Esophagus squamous epithelium (tissue), 5 donors: ENCODE measurements around the gene CELF4. TPM values are rescaled to one million over a fixed set of nuclear protein-coding genes. Genes with fewer than 3 reads are reported as not detected.

Experiments used
- DNase-seq: peaks from one replicate; lab custom pipeline; 2025; lab: John Stamatoyannopoulos, UW
- H3K27ac ChIP-seq, 4 donors: fragments of 200-600 bp; sonication (generic); one replicate each; pipeline ENCODE4 v1.5.1; 2016 to 2019; ENCODE audit warnings: mild to moderate bottlenecking in 1 of 4
- H3K27me3 ChIP-seq, 4 donors: fragments of 200-600 bp; sonication (generic); 1 replicate in 3 of 4; 2 replicates in 1 of 4; pipeline versions ENCODE4 v1.5.1 to v1.6.0; 2017 to 2021; ENCODE audit warnings: antibody characterized with exemption in 1 of 4
- H3K36me3 ChIP-seq, 3 donors: fragments of 200-600 bp; sonication (generic); one replicate each; pipeline ENCODE4 v1.5.1; 2016 to 2019
- H3K4me1 ChIP-seq, 3 donors: fragments of 200-600 bp; sonication (generic); one replicate each; pipeline ENCODE4 v1.5.1; 2017 to 2019
- H3K4me3 ChIP-seq, 4 donors: fragments of 200-600 bp; sonication (generic); 1 replicate in 3 of 4; 2 replicates in 1 of 4; pipeline ENCODE4 v1.5.1; 2016 to 2019; ENCODE audit warnings: mild to moderate bottlenecking in 2 of 4, moderate library complexity in 1 of 4
- H3K9me3 ChIP-seq, 3 donors: fragments of 200-600 bp; sonication (generic); one replicate each; pipeline ENCODE4 v1.5.1; 2016 to 2019
- CTCF ChIP-seq, 6 experiments: fragments of 450-650 bp in 4 of 6; fragments of 200-600 bp in 2 of 6; sonication (generic) in 2 of 6; IDR thresholded peaks; one replicate each; pipeline ENCODE4 v1.5.1; 2016 to 2019; ENCODE audit warnings: antibody characterized with exemption in 6 of 6, mild to moderate bottlenecking in 4 of 6, moderate library complexity in 4 of 6
- POLR2A ChIP-seq, 4 donors: fragments of 450-650 bp; IDR thresholded peaks; one replicate each; pipeline ENCODE4 v1.6.1; 2017; ENCODE audit warnings: antibody characterized with exemption in 4 of 4, mild to moderate bottlenecking in 4 of 4, moderate library complexity in 3 of 4
- WGBS, 2 donors: methylation state at CpG; one replicate each; pipeline ENCODE4 v1.1.5; 2018; 5-methylcytosine and 5-hydroxymethylcytosine counted together
- intact Hi-C: fragments of 100-400 bp; cut with DNase I; formaldehyde crosslinking; loops from one replicate; pipeline ENCODE4 v1.15.0; 2022
- total RNA-seq, 4 donors: library from RNA; depleted of rRNA; stranded (reverse); fragments of >200 nt; gene quantifications; one replicate each; pipeline ENCODE4 v1.1.0, GENCODE V29; 2016
- donor health status: DM: yes; HTN: yes; CAD: no.

The CELF4 gene
- total RNA-seq, 4 donors from 2014 or later: not detected

GRCh38 chr18:37524139-37524497, 41.5 kb downstream of the CELF4 start:
- 37 to 54% methylated on average over 10 of the region's 10 CpGs for WGBS, 2 donors
- intact Hi-C loops: no loop called here
- H3K27me3 ChIP-seq: peaks cover 0 to 80% (median 5%) of the 10 kb centered on the region in 4 donors
- peaks cover 0 to 9% (median 0%) of the 10 kb centered on the region in 3 donors for H3K4me1 ChIP-seq
- H3K27ac ChIP-seq: no peak overlapping the region
- TF ChIP-seq CTCF (IDR thresholded peaks at IDR 0.05) (no peak), POLR2A (IDR thresholded peaks at IDR 0.05) (no peak)
- H3K4me3 ChIP-seq: no peak overlapping the region
- H3K36me3 ChIP-seq: no peaks in the 10 kb centered on the region
- no peak for DNase-seq
- no peaks in the 10 kb centered on the region for H3K9me3 ChIP-seq

DNA sequence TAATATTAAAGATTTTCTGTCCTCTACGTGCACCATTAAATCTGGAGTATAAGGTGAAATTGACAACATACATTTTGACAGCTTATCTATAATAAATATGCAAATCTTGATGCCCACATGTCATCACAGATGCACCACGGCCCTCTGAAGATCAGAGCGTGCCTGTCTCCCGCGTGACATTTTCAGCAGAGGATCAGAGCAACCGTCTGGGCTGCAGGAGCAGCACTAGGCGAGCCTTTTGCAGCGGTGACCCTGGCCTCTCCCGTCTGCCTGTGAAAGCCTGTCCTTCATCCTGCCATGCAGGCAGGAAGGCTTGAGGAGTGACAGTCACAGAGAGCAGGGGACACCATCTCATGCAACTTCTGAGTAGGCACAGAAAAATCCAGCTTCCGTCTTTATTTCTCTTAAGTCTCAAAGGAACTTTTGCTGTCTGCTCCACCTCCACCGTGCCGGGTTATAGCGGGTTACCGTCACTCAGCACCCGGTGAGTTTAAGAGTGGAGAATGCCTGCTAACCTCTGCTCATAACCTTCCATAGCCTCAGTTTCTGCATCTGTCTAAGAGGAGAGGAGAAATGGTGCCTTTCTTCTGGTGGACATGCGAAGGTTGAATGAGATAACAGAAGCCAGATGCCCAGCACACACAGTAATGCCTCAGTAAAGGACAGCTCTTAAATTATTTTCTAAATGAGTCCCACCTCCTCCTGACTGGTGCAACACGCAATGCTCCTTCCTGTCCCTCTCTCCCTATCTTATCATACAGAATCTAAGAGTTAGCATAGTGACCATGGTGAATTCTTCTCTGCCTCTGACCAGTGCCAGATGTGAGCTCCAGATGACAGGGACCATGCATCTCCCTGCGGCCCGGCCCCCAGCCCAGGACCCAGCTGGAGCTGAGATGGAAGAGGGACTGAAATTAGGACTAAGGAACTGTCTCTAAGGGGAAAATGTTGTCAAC, 43.8 kb downstream of the CELF4 start:
- intact Hi-C loops: no loop called here
- 70 to 74% methylated on average over 12 to 16 of the region's 19 CpGs for WGBS, 2 donors
- Histone ChIP-seq H3K9me3 (no peaks in the 10 kb centered on the region), H3K4me1 (peaks cover 0 to 9% (median 0%) of the 10 kb centered on the region in 3 donors), H3K4me3 (no peak overlapping the region), H3K27ac (no peak overlapping the region), H3K27me3 (peaks cover 0 to 68% (median 5%) of the 10 kb centered on the region in 4 donors), H3K36me3 (no peaks in the 10 kb centered on the region)
- TF ChIP-seq POLR2A (IDR thresholded peaks at IDR 0.05): no peak
- TF ChIP-seq CTCF (IDR thresholded peaks at IDR 0.05): no peak
- no peak for DNase-seq

DNA sequence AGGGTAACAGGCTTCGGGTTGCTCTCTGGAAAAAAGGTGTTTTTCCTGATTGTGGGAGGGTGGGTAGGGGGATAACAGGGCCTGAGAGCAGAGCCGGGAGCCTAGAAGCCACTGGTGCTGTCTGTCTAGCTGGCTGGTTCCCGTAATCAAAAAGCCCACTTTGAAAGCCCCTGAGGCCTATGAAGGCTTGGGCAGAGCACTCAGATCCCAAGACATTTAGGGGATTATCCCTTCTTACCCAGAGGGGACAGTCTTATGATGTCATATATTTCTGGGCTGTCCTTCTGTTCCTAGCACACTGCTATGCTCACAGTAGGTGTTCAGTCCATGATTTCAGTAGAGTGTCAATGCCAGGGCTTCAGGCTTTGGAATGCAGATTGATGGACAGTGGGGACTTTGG, 45.1 kb downstream of the CELF4 start:
- DNase-seq: no peak
- no peaks in the 10 kb centered on the region for H3K36me3 ChIP-seq
- peaks cover 0 to 9% (median 0%) of the 10 kb centered on the region in 3 donors for H3K4me1 ChIP-seq
- TF ChIP-seq POLR2A (IDR thresholded peaks at IDR 0.05) (no peak), CTCF (IDR thresholded peaks at IDR 0.05) (no peak)
- H3K9me3 ChIP-seq: no peaks in the 10 kb centered on the region
- no peak overlapping the region for H3K4me3 ChIP-seq
- peaks cover 0 to 62% (median 5%) of the 10 kb centered on the region in 4 donors for H3K27me3 ChIP-seq
- H3K27ac ChIP-seq: no peak overlapping the region
- WGBS, 2 donors: 40 to 67% methylated on average over 1 of the region's 3 CpGs
- intact Hi-C loops: no loop called here

DNA sequence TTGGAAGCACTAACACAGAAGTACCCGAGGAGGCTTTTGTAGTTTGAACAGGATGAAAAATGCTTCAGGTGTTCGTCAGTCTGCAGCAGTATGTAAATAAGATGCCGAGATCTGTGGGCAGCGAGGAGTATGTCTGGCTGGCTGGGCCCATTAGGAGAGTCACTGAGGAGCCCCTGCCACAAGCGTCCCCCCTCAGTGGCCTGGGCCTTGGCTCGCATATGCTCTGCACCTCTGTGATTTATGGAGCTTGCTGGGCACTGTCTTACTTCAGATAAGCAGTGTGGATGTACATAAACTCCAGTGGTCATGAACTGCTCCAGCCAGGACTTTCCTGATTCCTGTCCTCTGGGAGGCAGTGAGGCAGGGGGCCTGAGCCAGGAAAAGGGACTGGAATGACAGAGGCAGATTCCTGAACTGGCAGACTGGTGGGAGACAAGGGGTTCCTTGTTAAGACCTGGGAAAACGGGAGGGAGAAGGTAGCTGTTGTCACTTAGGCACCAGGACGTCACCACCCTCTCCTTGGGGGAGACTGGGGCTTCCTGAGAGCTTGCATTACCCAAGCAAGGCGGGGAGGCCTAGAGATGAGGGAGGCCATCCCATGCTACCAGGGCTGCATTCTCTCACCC, 46.0 kb downstream of the CELF4 start:
- H3K4me3 ChIP-seq: no peak overlapping the region
- H3K27ac ChIP-seq: no peak overlapping the region
- WGBS, 2 donors: 64 to 71% methylated on average over 6 of the region's 9 CpGs
- no peak for DNase-seq
- H3K9me3 ChIP-seq: no peaks in the 10 kb centered on the region
- TF ChIP-seq POLR2A (IDR thresholded peaks at IDR 0.05) (no peak), CTCF (IDR thresholded peaks at IDR 0.05) (no peak)
- peaks cover 0 to 53% (median 5%) of the 10 kb centered on the region in 4 donors for H3K27me3 ChIP-seq
- no peaks in the 10 kb centered on the region for H3K36me3 ChIP-seq
- H3K4me1 ChIP-seq: peaks cover 0 to 4% (median 0%) of the 10 kb centered on the region in 3 donors
- intact Hi-C loops: no loop called here

GRCh38 chr18:37516361-37516853, 49.2 kb downstream of the CELF4 start:
- no peaks in the 10 kb centered on the region for H3K4me1 ChIP-seq
- H3K4me3 ChIP-seq: no peak overlapping the region
- H3K27me3 ChIP-seq: peaks cover 0 to 51% (median 0%) of the 10 kb centered on the region in 4 donors
- 80 to 89% methylated on average over 3 to 4 of the region's 5 CpGs for WGBS, 2 donors
- intact Hi-C loops: no loop called here
- DNase-seq: no peak
- TF ChIP-seq CTCF (IDR thresholded peaks at IDR 0.05) (no peak), POLR2A (IDR thresholded peaks at IDR 0.05) (no peak)
- H3K9me3 ChIP-seq: no peaks in the 10 kb centered on the region
- H3K27ac ChIP-seq: no peak overlapping the region
- no peaks in the 10 kb centered on the region for H3K36me3 ChIP-seq
